SK-N-SH (cell line): ENCODE results near the gene DYDC2. TPM values are rescaled to one million over a fixed set of nuclear protein-coding genes. Genes with fewer than 3 reads are reported as not detected.

Source experiments
- CTCF ChIA-PET: fragments of 300-600, 350-600 bp; formaldehyde crosslinking; extraction: SDS; loops from one replicate; lab custom pipeline; 2021; lab: Yijun Ruan, JAX
- POLR2A ChIA-PET: fragments of 350-600 bp; sonication (Branson Sonifier 250); formaldehyde crosslinking; extraction: SDS; loops from one replicate; lab custom pipeline; 2020; ENCODE audit warnings: antibody characterized with exemption, inconsistent platforms; lab: Yijun Ruan, JAX
- DNase-seq: peaks from one replicate; pipeline ENCODE4 v3.0.0; 2012
- H2AFZ ChIP-seq: fragments of 200-600 bp; sonication (generic); 2 replicates; pipeline ENCODE4 v1.8.1; 2016; ENCODE audit warnings: antibody characterized with exemption, mild to moderate bottlenecking, low read depth
- H3F3A ChIP-seq: fragments of 200-600 bp; sonication (generic); replicated peaks from 2 replicates; pipeline ENCODE3; 2016; ENCODE audit warnings: antibody characterized with exemption, mild to moderate bottlenecking; ENCODE audit not compliant: insufficient read depth
- H3K27ac ChIP-seq, 2 experiments: fragments of 200-500 bp in 1 of 2; fragments of 200-600 bp in 1 of 2; sonication (Bioruptor generic) in 1 of 2; sonication (generic), shearing (Covaris generic) in 1 of 2; 2 replicates each; pipeline versions ENCODE4 v1.5.1 to v1.6.1; 2014 to 2016; ENCODE audit warnings: low read depth in 2 of 2, inconsistent platforms in 1 of 2, low read length in 1 of 2, mild to moderate bottlenecking in 1 of 2, mixed read lengths in 1 of 2
- H3K27me3 ChIP-seq: fragments of 200-600 bp; sonication (generic), shearing (Covaris generic); 2 replicates; pipeline ENCODE4 v1.6.1; 2016; ENCODE audit warnings: mixed run types; ENCODE audit not compliant: insufficient read depth
- H3K36me3 ChIP-seq, 2 experiments: fragments of 200-500 bp in 1 of 2; fragments of 200-600 bp in 1 of 2; sonication (Bioruptor generic) in 1 of 2; sonication (generic) in 1 of 2; replicated peaks in 1 of 2; 2 replicates each; pipeline versions ENCODE3 to v1.5.1; 2014 to 2016; ENCODE audit warnings: low read length in 1 of 2, mild to moderate bottlenecking in 1 of 2; ENCODE audit not compliant: insufficient read depth in 2 of 2, control insufficient read depth in 1 of 2
- H3K4me1 ChIP-seq, 2 experiments: fragments of 200-500 bp in 1 of 2; fragments of 200-600 bp in 1 of 2; sonication (Bioruptor generic) in 1 of 2; sonication (generic), shearing (Covaris generic) in 1 of 2; 2 replicates each; pipeline versions ENCODE4 v1.5.1 to v1.6.1; 2014 to 2016; ENCODE audit warnings: low read depth in 1 of 2, low read length in 1 of 2, mixed run types in 1 of 2; ENCODE audit not compliant: insufficient read depth in 2 of 2, control insufficient read depth in 1 of 2
- H3K4me2 ChIP-seq: fragments of 200-600 bp; sonication (generic), shearing (Covaris generic); 2 replicates; pipeline ENCODE4 v1.6.1; 2017; ENCODE audit warnings: mixed run types
- H3K4me3 ChIP-seq, 2 experiments: fragments of 200-500 bp in 1 of 2; fragments of 200-600 bp in 1 of 2; sonication (Bioruptor generic) in 1 of 2; sonication (generic), shearing (Covaris generic) in 1 of 2; 2 replicates each; pipeline versions ENCODE4 v1.5.1 to v1.8.1; 2014 to 2016; ENCODE audit warnings: low read depth in 2 of 2, inconsistent platforms in 1 of 2, low read length in 1 of 2, mild to moderate bottlenecking in 1 of 2, mixed read lengths in 1 of 2, moderate library complexity in 1 of 2
- H3K79me2 ChIP-seq: fragments of 200-600 bp; sonication (generic); 2 replicates; pipeline ENCODE4 v1.8.1; 2017; ENCODE audit warnings: mild to moderate bottlenecking; ENCODE audit not compliant: insufficient read depth
- H3K9ac ChIP-seq: fragments of 200-600 bp; sonication (generic); 2 replicates; pipeline ENCODE4 v1.6.1; 2017; ENCODE audit warnings: mixed run types
- H3K9me2 ChIP-seq: fragments of 200-600 bp; sonication (generic); 2 replicates; pipeline ENCODE4 v1.6.1; 2017; ENCODE audit warnings: mixed run types
- H3K9me3 ChIP-seq: fragments of 200-600 bp; sonication (generic); 2 replicates; pipeline ENCODE4 v1.6.1; 2017; ENCODE audit warnings: mixed run types, mild to moderate bottlenecking, moderate library complexity
- H4K20me1 ChIP-seq: fragments of 200-600 bp; sonication (generic); 2 replicates; pipeline ENCODE4 v1.6.1; 2017; ENCODE audit warnings: mild to moderate bottlenecking, mixed run types; ENCODE audit not compliant: insufficient read depth
- CTCF ChIP-seq: fragments of 200-600 bp; sonication (generic); IDR thresholded peaks from 2 replicates; pipeline ENCODE4 v1.6.1; 2017; ENCODE audit warnings: antibody characterized with exemption, mild to moderate bottlenecking, moderate library complexity
- EZH2phosphoT487 ChIP-seq: fragments of 200-600 bp; sonication (generic); IDR thresholded peaks from 2 replicates; pipeline ENCODE4 v1.6.1; 2017; ENCODE audit warnings: low read depth, mixed run types, mild to moderate bottlenecking, antibody characterized with exemption, moderate library complexity, borderline replicate concordance
- GATA2 ChIP-seq: sonication (generic); formaldehyde crosslinking; IDR thresholded peaks from 2 replicates; pipeline ENCODE4 v1.5.0; 2020; ENCODE audit warnings: mild to moderate bottlenecking, missing genetic modification reagents
- JUND ChIP-seq: IDR thresholded peaks from 2 replicates; pipeline ENCODE4 v1.4.0; 2012
- POLR2AphosphoS5 ChIP-seq: IDR thresholded peaks from 2 replicates; pipeline ENCODE4 v1.6.1; 2012; ENCODE audit warnings: low read depth, low read length
- RCOR1 ChIP-seq: fragments of 150-350 bp; IDR thresholded peaks from 2 replicates; pipeline ENCODE4 v1.6.1; 2017; ENCODE audit warnings: antibody characterized with exemption, low read length
- RXRA ChIP-seq: IDR thresholded peaks from 2 replicates; pipeline ENCODE4 v1.4.0; 2012; ENCODE audit warnings: low read depth, mild to moderate bottlenecking, borderline replicate concordance
- TCF12 ChIP-seq: IDR thresholded peaks from 2 replicates; pipeline ENCODE4 v1.4.0; 2012
- YY1 ChIP-seq: IDR thresholded peaks from 2 replicates; pipeline ENCODE4 v1.4.0; 2012; ENCODE audit warnings: low read depth, mild to moderate bottlenecking
- WGBS: methylation state at CpG from one replicate; pipeline ENCODE4 v1.1.6; 2017; ENCODE audit warnings: low lambda C conversion rate; 5-methylcytosine and 5-hydroxymethylcytosine counted together
- polyA plus RNA-seq, 3 experiments: library from polyadenylated mRNA; depleted of rRNA; stranded (reverse); fragments of >200 nt; gene quantifications; 2 replicates each; pipeline ENCODE4 v1.2.3, GENCODE V29; 2012
- TF ChIP-seq, protein P1 (sequence below): IDR thresholded peaks from 2 replicates; pipeline ENCODE4; 2012
- TF ChIP-seq, protein P2 (sequence below): IDR thresholded peaks from 2 replicates; pipeline ENCODE4 v1.6.1; 2012; ENCODE audit warnings: mild to moderate bottlenecking, low read depth, low read length, moderate library complexity
- TF ChIP-seq, protein P3 (sequence below): fragments of 150-350 bp; IDR thresholded peaks from 2 replicates; pipeline ENCODE4 v1.6.1; 2016; ENCODE audit warnings: mild to moderate bottlenecking, low read depth, low read length
- TF ChIP-seq, protein P4 (sequence below): IDR thresholded peaks from 2 replicates; pipeline ENCODE4 v1.4.0; 2012; ENCODE audit warnings: low read depth

The DYDC2 gene
- polyA plus RNA-seq, 1 of the 3 experiments (the other 2 are of a cell fraction), result 0.08 TPM

DNA sequence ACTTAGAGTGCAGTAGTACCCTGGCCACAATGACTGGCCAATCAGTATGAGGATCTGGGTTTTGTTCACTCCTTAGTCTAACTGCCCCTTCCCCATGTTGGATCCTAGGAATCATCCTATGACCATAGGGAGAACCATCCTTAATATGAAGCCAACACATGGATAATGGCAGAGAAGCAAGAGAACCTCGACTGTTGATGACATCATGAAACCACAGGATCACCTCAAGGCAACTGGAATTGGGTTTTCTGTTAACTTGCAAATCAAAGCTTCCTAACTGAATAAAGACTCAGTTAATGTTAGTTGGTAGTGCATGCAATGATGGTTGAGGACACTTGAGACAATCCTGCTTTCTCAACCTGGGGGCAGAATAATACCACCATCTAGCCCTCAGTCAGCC, 48.5 kb downstream of the DYDC2 start:
- H2AFZ ChIP-seq, result no peak overlapping the region
- ChIA-PET CTCF (interaction anchor here (1.1 to 3.5 kb wide), 4 partner anchors 9 to 101 kb away, joined by 3 to 16 read pairs (median 8); no protein-coding TSS in a partner anchor), POLR2A (no interaction called here)
- peaks cover 5% of the 10 kb centered on the region for H3F3A ChIP-seq
- no peak overlapping the region for H3K27ac ChIP-seq
- no peaks in the 10 kb centered on the region for H3K9me3 ChIP-seq
- no peak overlapping the region for H3K9ac ChIP-seq
- no peaks in the 10 kb centered on the region for H3K36me3 ChIP-seq
- WGBS, result 50% methylated on average over 1 of the region's 1 CpG
- peaks cover 0 to 23% of the 10 kb centered on the region in 2 experiments; a peak in 2 of 4 replicates for H3K4me1 ChIP-seq
- no peak overlapping the region for H3K4me2 ChIP-seq
- no peaks in the 10 kb centered on the region for H3K27me3 ChIP-seq
- H4K20me1 ChIP-seq, result no peaks in the 10 kb centered on the region
- no peaks in the 10 kb centered on the region for H3K9me2 ChIP-seq
- H3K79me2 ChIP-seq, result no peaks in the 10 kb centered on the region
- no peak overlapping the region for H3K4me3 ChIP-seq
- no peak for TF ChIP-seq TCF12
- TF ChIP-seq POLR2AphosphoS5, result no peak
- no peak for TF ChIP-seq RXRA
- no peak for TF ChIP-seq GATA2
- TF ChIP-seq, protein P1, sequence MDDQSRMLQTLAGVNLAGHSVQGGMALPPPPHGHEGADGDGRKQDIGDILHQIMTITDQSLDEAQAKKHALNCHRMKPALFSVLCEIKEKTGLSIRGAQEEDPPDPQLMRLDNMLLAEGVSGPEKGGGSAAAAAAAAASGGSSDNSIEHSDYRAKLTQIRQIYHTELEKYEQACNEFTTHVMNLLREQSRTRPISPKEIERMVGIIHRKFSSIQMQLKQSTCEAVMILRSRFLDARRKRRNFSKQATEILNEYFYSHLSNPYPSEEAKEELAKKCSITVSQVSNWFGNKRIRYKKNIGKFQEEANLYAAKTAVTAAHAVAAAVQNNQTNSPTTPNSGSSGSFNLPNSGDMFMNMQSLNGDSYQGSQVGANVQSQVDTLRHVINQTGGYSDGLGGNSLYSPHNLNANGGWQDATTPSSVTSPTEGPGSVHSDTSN, result no peak
- no peak for TF ChIP-seq YY1
- no peak for DNase-seq

GRCh38 chr10:80405626-80406025, 49.0 kb downstream of the DYDC2 start:
- no peak overlapping the region; a peak in 1 of 4 replicates for H3K27ac ChIP-seq
- CTCF ChIA-PET, result interaction anchor here (0.6 to 3.5 kb wide), 6 partner anchors 8 to 100 kb away, joined by 3 to 16 read pairs (median 4); no protein-coding TSS in a partner anchor
- no peaks in the 10 kb centered on the region for H3K27me3 ChIP-seq
- TF ChIP-seq, protein P2, sequence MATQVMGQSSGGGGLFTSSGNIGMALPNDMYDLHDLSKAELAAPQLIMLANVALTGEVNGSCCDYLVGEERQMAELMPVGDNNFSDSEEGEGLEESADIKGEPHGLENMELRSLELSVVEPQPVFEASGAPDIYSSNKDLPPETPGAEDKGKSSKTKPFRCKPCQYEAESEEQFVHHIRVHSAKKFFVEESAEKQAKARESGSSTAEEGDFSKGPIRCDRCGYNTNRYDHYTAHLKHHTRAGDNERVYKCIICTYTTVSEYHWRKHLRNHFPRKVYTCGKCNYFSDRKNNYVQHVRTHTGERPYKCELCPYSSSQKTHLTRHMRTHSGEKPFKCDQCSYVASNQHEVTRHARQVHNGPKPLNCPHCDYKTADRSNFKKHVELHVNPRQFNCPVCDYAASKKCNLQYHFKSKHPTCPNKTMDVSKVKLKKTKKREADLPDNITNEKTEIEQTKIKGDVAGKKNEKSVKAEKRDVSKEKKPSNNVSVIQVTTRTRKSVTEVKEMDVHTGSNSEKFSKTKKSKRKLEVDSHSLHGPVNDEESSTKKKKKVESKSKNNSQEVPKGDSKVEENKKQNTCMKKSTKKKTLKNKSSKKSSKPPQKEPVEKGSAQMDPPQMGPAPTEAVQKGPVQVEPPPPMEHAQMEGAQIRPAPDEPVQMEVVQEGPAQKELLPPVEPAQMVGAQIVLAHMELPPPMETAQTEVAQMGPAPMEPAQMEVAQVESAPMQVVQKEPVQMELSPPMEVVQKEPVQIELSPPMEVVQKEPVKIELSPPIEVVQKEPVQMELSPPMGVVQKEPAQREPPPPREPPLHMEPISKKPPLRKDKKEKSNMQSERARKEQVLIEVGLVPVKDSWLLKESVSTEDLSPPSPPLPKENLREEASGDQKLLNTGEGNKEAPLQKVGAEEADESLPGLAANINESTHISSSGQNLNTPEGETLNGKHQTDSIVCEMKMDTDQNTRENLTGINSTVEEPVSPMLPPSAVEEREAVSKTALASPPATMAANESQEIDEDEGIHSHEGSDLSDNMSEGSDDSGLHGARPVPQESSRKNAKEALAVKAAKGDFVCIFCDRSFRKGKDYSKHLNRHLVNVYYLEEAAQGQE, result no peak
- TF ChIP-seq RCOR1 (no peak), EZH2phosphoT487 (no peak), JUND (no peak), CTCF (no peak), RXRA (no peak), TCF12 (no peak)
- TF ChIP-seq, protein P3, sequence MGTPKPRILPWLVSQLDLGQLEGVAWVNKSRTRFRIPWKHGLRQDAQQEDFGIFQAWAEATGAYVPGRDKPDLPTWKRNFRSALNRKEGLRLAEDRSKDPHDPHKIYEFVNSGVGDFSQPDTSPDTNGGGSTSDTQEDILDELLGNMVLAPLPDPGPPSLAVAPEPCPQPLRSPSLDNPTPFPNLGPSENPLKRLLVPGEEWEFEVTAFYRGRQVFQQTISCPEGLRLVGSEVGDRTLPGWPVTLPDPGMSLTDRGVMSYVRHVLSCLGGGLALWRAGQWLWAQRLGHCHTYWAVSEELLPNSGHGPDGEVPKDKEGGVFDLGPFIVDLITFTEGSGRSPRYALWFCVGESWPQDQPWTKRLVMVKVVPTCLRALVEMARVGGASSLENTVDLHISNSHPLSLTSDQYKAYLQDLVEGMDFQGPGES, result no peak
- TF ChIP-seq, protein P4, sequence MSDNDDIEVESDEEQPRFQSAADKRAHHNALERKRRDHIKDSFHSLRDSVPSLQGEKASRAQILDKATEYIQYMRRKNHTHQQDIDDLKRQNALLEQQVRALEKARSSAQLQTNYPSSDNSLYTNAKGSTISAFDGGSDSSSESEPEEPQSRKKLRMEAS, result no peak
- H3K4me3 ChIP-seq, result no peak overlapping the region
- WGBS, result 82% methylated on average over 4 of the region's 4 CpGs
- POLR2A ChIA-PET, result no interaction called here
- H3K9me2 ChIP-seq, result no peaks in the 10 kb centered on the region
- no peaks in the 10 kb centered on the region for H3K36me3 ChIP-seq
- DNase-seq, result no peak
- no peaks in the 10 kb centered on the region for H4K20me1 ChIP-seq
- no peak overlapping the region for H2AFZ ChIP-seq
- H3F3A ChIP-seq, result peaks cover 5% of the 10 kb centered on the region
- no peaks in the 10 kb centered on the region for H3K79me2 ChIP-seq
- no peak overlapping the region for H3K4me2 ChIP-seq
- H3K9ac ChIP-seq, result no peak overlapping the region
- peaks cover 0 to 24% of the 10 kb centered on the region in 2 experiments; a peak in 2 of 4 replicates for H3K4me1 ChIP-seq
- no peaks in the 10 kb centered on the region for H3K9me3 ChIP-seq
